Testis (tissue), 3 donors: Measurements from ENCODE around the gene TTC3. TPM values are rescaled to one million over a fixed set of nuclear protein-coding genes. Genes with fewer than 3 reads are reported as not detected.
"Not testable (repeated sequence)": the region's sequence is repeated elsewhere in the genome, so short reads cannot be mapped to it uniquely, and the experiment has no call there.

Experiments used
- DNase-seq: peaks from one replicate; pipeline ENCODE4 v3.0.0-alpha.2; 2019
- H3K27ac ChIP-seq, 2 donors: fragments of 200-600 bp; sonication (generic); one replicate each; pipeline ENCODE4 v1.5.1; 2019
- H3K27me3 ChIP-seq: fragments of 200-600 bp; sonication (generic); one replicate; pipeline ENCODE4 v1.5.1; 2019
- H3K36me3 ChIP-seq: fragments of 200-600 bp; sonication (generic); one replicate; pipeline ENCODE4 v1.5.1; 2017; ENCODE audit warnings: low read depth; ENCODE audit errors: missing control alignments
- H3K4me1 ChIP-seq: fragments of 200-600 bp; sonication (generic); one replicate; pipeline ENCODE4 v1.5.1; 2019
- H3K4me3 ChIP-seq, 2 donors: fragments of 200-600 bp; sonication (generic); one replicate each; pipeline ENCODE4 v1.5.1; 2017 to 2019
- H3K9me3 ChIP-seq: fragments of 200-600 bp; sonication (generic); one replicate; pipeline ENCODE4 v1.5.1; 2017
- POLR2A ChIP-seq: fragments of 450-650 bp; IDR thresholded peaks from one replicate; pipeline ENCODE4 v1.6.1; 2017; ENCODE audit warnings: antibody characterized with exemption, mild to moderate bottlenecking, moderate library complexity
- WGBS, 2 donors: methylation state at CpG; one replicate each; pipeline ENCODE4 v1.1.5; 2018; 5-methylcytosine and 5-hydroxymethylcytosine counted together
- intact Hi-C: fragments of 100-400 bp; cut with DNase I; formaldehyde crosslinking; loops from one replicate; pipeline ENCODE4 v1.15.1; 2023; ENCODE audit warnings: low total_unique reads
- polyA plus RNA-seq: library from polyadenylated mRNA; stranded (reverse); fragments of 350-450 nt; fragmentation: Illumina TruSeq; extraction: RNeasy Lipid Tissue Mini Kit (QIAGEN cat#74804); gene quantifications from one replicate; pipeline ENCODE4 v1.2.3, GENCODE V29; 2014; ENCODE audit warnings: low read depth, low replicate concordance; ENCODE audit not compliant: insufficient read depth
- total RNA-seq, 2 donors: library from RNA; depleted of rRNA; stranded (reverse); fragments of >200 nt; gene quantifications; one replicate each; pipeline ENCODE4 v1.2.3, GENCODE V29; 2016
- TF ChIP-seq, protein P1 (sequence below), 3 experiments: fragments of 450-650 bp in 2 of 3; fragments of 200-600 bp in 1 of 3; sonication (generic) in 1 of 3; IDR thresholded peaks; one replicate each; pipeline ENCODE4 v1.5.1; 2016 to 2019; ENCODE audit warnings: antibody characterized with exemption in 3 of 3, mild to moderate bottlenecking in 2 of 3, moderate library complexity in 1 of 3

Gene TTC3
- total and polyA plus RNA-seq, 3 donors from 2014 or later, result 70.7 to 181 (median 154) TPM

DNA sequence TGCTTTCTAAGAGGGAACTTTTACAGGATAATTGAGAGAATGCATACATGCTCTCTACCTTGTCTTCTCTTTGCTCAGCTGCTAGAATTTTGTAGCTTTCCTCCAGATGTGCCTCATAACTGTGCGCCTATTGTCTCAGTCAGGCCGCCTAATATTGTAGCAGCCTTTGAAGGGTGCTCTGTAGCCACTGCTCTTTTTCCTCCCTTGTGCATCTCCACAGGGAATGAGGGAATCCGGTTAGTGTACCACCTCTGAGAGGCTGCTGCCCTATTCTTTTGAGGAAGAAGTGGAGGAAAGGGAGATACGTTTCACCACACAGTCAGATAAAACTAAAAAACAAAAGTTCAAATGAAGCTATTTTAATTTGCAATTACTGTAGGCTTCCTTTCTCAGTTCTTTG lies 22.8 kb downstream of the TTC3 start:
- TF ChIP-seq, protein P1, sequence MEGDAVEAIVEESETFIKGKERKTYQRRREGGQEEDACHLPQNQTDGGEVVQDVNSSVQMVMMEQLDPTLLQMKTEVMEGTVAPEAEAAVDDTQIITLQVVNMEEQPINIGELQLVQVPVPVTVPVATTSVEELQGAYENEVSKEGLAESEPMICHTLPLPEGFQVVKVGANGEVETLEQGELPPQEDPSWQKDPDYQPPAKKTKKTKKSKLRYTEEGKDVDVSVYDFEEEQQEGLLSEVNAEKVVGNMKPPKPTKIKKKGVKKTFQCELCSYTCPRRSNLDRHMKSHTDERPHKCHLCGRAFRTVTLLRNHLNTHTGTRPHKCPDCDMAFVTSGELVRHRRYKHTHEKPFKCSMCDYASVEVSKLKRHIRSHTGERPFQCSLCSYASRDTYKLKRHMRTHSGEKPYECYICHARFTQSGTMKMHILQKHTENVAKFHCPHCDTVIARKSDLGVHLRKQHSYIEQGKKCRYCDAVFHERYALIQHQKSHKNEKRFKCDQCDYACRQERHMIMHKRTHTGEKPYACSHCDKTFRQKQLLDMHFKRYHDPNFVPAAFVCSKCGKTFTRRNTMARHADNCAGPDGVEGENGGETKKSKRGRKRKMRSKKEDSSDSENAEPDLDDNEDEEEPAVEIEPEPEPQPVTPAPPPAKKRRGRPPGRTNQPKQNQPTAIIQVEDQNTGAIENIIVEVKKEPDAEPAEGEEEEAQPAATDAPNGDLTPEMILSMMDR (IDR thresholded peaks at IDR 0.05), result no peak
- TF ChIP-seq POLR2A, result no peak
- Histone ChIP-seq H3K27me3 (no peaks in the 10 kb centered on the region), H3K27ac (no peak overlapping the region), H3K36me3 (no peaks in the 10 kb centered on the region), H3K4me3 (no peak overlapping the region), H3K9me3 (no peaks in the 10 kb centered on the region), H3K4me1 (no peaks in the 10 kb centered on the region)
- intact Hi-C loops, result no loop called here
- WGBS, 2 donors, result 87 to 92% methylated on average over 4 of the region's 4 CpGs
- no peak for DNase-seq

DNA sequence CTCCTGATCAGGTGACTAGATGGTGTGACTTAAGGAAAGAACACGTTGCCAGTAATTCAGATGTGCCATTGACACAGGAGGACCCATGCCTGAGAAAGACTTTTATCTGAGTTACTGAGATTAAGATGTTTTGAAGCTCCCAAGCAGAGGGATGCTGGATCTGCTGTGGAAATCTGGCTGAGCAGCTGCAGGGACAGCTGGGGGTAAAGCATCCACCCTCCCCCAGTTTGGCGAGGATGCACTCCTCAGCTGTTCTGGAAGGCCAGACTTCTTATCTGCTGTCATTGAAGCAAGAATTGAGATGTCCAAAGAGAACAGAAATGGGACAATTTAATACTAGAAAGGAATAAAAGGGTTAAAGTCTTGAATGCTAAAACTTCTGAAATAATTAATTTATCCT lies 25.7 kb downstream of the TTC3 start:
- DNase-seq, result no peak
- intact Hi-C loops, result no loop called here
- H3K36me3 ChIP-seq, result no peaks in the 10 kb centered on the region

DNA sequence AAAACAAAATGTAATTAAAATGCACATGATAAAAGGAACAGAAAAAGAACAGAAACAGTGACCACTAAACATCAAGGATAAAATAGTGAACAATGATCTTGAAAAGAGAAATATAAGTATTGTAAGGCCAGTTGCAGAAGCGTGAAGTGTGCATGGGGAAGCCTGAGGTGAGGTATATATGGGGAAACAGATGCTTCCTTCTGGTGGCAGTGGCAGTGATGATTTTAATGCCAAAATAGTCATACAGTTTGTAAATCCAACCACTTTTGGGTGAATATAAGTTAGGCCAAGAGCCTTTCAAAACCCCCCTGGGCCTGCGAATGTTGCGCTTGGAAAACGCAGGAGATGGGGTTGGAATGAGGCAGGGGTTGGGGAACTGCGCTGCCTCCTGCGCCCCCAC lies 27.3 kb downstream of the TTC3 start:
- no peak overlapping the region for H3K4me3 ChIP-seq
- H3K27ac ChIP-seq, result no peak overlapping the region
- DNase-seq, result no peak
- no peaks in the 10 kb centered on the region for H3K4me1 ChIP-seq
- no peaks in the 10 kb centered on the region for H3K36me3 ChIP-seq
- no peaks in the 10 kb centered on the region for H3K27me3 ChIP-seq
- WGBS, 2 donors, result 87 to 96% methylated on average over 6 of the region's 6 CpGs
- TF ChIP-seq, protein P1 (IDR thresholded peaks at IDR 0.05), result no peak
- TF ChIP-seq POLR2A, result no peak
- no peaks in the 10 kb centered on the region for H3K9me3 ChIP-seq
- intact Hi-C loops, result no loop called here

More for the DNA sequence above, 25.7 kb downstream of the TTC3 start:
- Histone ChIP-seq H3K4me3 (no peak overlapping the region), H3K4me1 (no peaks in the 10 kb centered on the region), H3K27ac (no peak overlapping the region), H3K9me3 (no peaks in the 10 kb centered on the region), H3K27me3 (no peaks in the 10 kb centered on the region)
- no peak for TF ChIP-seq POLR2A
- TF ChIP-seq, protein P1 (IDR thresholded peaks at IDR 0.05), result no peak
- WGBS, 2 donors, result 59 to 84% methylated on average over 2 of the region's 2 CpGs

DNA sequence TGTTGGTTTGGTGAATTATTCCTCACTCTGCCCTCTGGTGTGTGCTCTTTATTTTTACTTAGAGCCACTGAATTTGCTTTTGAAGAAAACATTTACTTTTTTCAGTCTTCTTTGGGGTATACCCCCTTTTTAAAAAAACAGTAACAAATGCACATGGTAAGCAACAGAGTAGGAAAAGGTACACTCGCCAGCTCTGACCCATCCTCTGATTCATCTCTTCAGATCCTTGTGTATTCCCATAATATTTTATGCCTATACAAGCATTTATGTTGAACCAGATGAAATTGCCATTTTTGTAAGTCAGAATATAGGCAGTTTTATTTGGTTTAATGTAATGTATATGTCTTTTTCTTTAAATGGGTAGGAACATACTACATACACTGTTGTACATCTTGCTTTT lies 28.3 kb downstream of the TTC3 start:
- Histone ChIP-seq H3K27ac (no peak overlapping the region), H3K27me3 (no peaks in the 10 kb centered on the region), H3K36me3 (no peaks in the 10 kb centered on the region), H3K4me1 (no peaks in the 10 kb centered on the region), H3K4me3 (no peak overlapping the region), H3K9me3 (no peaks in the 10 kb centered on the region)
- intact Hi-C loops, result no loop called here
- WGBS, 2 donors, result 90% methylated on average over 1 of the region's 1 CpG
- TF ChIP-seq, protein P1 (IDR thresholded peaks at IDR 0.05), result no peak
- TF ChIP-seq POLR2A, result no peak
- DNase-seq, result no peak

DNA sequence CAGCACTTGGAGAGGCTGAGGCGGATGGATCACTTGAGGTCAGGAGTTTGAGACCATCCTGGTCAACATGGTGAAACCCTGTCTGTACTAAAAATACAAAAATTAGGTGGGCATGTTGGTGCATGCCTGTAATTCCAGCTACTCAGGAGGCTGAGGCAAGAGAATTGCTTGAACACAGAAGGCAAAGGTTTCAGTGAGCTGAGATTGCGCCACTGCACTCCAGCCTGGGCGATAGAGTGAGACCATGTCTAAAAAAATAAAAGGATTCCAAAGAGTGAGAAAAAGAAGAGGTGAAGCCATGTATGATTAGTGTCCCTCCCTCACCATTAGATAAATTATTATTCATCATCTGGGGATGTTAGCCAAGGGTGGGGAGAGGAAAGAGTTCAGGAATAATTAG lies 29.7 kb downstream of the TTC3 start:
- H3K36me3 ChIP-seq, H3K4me1 ChIP-seq, H3K4me3 ChIP-seq, H3K9me3 ChIP-seq, H3K27ac ChIP-seq, H3K27me3 ChIP-seq, DNase-seq, intact Hi-C loops: not testable (repeated sequence)
- WGBS, 2 donors, result 88 to 98% methylated on average over 3 of the region's 3 CpGs
